Thymus (tissue), 11 donors: Measurements from ENCODE around the gene ESRRB. TPM values are rescaled to one million over a fixed set of nuclear protein-coding genes. Genes with fewer than 3 reads are reported as not detected.

Source experiments
- DNase-seq, 9 donors: peaks; one replicate each; pipeline ENCODE4 v3.0.0-alpha.2; 2013; ENCODE audit warnings: low spot score in 9 of 9, low read depth in 6 of 9, missing footprints in 1 of 9
- H3K27ac ChIP-seq, 2 donors: one replicate each; pipeline ENCODE4 v1.5.1; 2013; ENCODE audit warnings: control low read depth in 1 of 2, low read depth in 1 of 2, low read length in 1 of 2, mild to moderate bottlenecking in 1 of 2, moderate library complexity in 1 of 2
- H3K27me3 ChIP-seq, 2 donors: one replicate each; pipeline ENCODE4 v1.5.1; 2013; ENCODE audit warnings: low read length in 1 of 2; ENCODE audit not compliant: control insufficient read depth in 2 of 2, insufficient read depth in 1 of 2
- H3K36me3 ChIP-seq, 2 donors: one replicate each; pipeline ENCODE4 v1.5.1; 2013; ENCODE audit warnings: low read length in 1 of 2, mild to moderate bottlenecking in 1 of 2, moderate library complexity in 1 of 2; ENCODE audit not compliant: control insufficient read depth in 2 of 2, insufficient read depth in 2 of 2
- H3K4me1 ChIP-seq, 2 donors: one replicate each; pipeline ENCODE4 v1.5.1; 2013; ENCODE audit warnings: low read length in 2 of 2; ENCODE audit not compliant: control insufficient read depth in 2 of 2, insufficient read depth in 2 of 2
- H3K4me3 ChIP-seq, 2 donors: one replicate each; pipeline ENCODE4 v1.5.1; 2013; ENCODE audit warnings: low read length in 2 of 2, control low read depth in 1 of 2, mild to moderate bottlenecking in 1 of 2
- H3K9me3 ChIP-seq, 2 donors: one replicate each; pipeline ENCODE4 v1.5.1; 2013; ENCODE audit warnings: low read length in 1 of 2, mild to moderate bottlenecking in 1 of 2; ENCODE audit not compliant: control insufficient read depth in 2 of 2, insufficient read depth in 1 of 2
- WGBS: extraction: QIAGEN DNeasy Blood & Tissue Kit; methylation state at CpG from one replicate; pipeline ENCODE4 v1.1.7; 2013; 5-methylcytosine and 5-hydroxymethylcytosine counted together
- polyA plus RNA-seq: library from polyadenylated mRNA; stranded (reverse); fragments of 200-250 nt; gene quantifications from one replicate; pipeline ENCODE4 v1.2.3, GENCODE V29; 2013
- total RNA-seq: library from RNA; stranded (reverse); fragments of 120-200 nt; gene quantifications from one replicate; pipeline ENCODE4 v1.2.4, GENCODE V29; 2013
- donor health status: healthy.

The ESRRB gene
- total and polyA plus RNA-seq, 2 donors = 0.47 to 0.66 TPM

GRCh38 chr14:76333664-76334063 lies 42.3 kb upstream of the ESRRB start:
- Histone ChIP-seq H3K27me3 (peaks cover 24 to 35% of the 10 kb centered on the region in 2 donors), H3K4me1 (no peaks in the 10 kb centered on the region), H3K36me3 (no peaks in the 10 kb centered on the region), H3K27ac (no peak overlapping the region), H3K9me3 (no peaks in the 10 kb centered on the region), H3K4me3 (no peak overlapping the region)
- 90% methylated on average over 6 of the region's 6 CpGs for WGBS
- no peak for DNase-seq

- Histone ChIP-seq H3K9me3 (no peaks in the 10 kb centered on the region), H3K27me3 (peaks cover 19 to 29% of the 10 kb centered on the region in 2 donors), H3K36me3 (no peaks in the 10 kb centered on the region), H3K4me1 (no peaks in the 10 kb centered on the region), H3K4me3 (no peak overlapping the region), H3K27ac (no peak overlapping the region)
- DNase-seq = no peak
- WGBS = 87% methylated on average over 11 of the region's 11 CpGs
These were observed 41.6 kb upstream of the ESRRB start for GRCh38 chr14:76334316-76334715.

- H3K9me3 ChIP-seq = no peaks in the 10 kb centered on the region
- DNase-seq = no peak
- no peak overlapping the region for H3K4me3 ChIP-seq
- no peaks in the 10 kb centered on the region for H3K4me1 ChIP-seq
- no peak overlapping the region for H3K27ac ChIP-seq
- H3K36me3 ChIP-seq = no peaks in the 10 kb centered on the region
- WGBS = 97% methylated on average over 8 of the region's 8 CpGs
- H3K27me3 ChIP-seq = peaks cover 2 to 3% of the 10 kb centered on the region in 2 donors
These were observed 39.1 kb upstream of the ESRRB start for GRCh38 chr14:76336876-76337275.

- WGBS = 56% methylated on average over 16 of the region's 16 CpGs
- no peaks in the 10 kb centered on the region for H3K4me1 ChIP-seq
- no peaks in the 10 kb centered on the region for H3K36me3 ChIP-seq
- H3K9me3 ChIP-seq = no peaks in the 10 kb centered on the region
- H3K27me3 ChIP-seq = no peaks in the 10 kb centered on the region
- no peak for DNase-seq
- H3K4me3 ChIP-seq = no peak overlapping the region
- no peak overlapping the region for H3K27ac ChIP-seq
These were observed 38.0 kb upstream of the ESRRB start for GRCh38 chr14:76337635-76338545.

- WGBS = 88% methylated on average over 24 of the region's 24 CpGs
- Histone ChIP-seq H3K27ac (no peak overlapping the region), H3K36me3 (no peaks in the 10 kb centered on the region), H3K4me1 (no peaks in the 10 kb centered on the region), H3K27me3 (no peaks in the 10 kb centered on the region), H3K4me3 (no peak overlapping the region), H3K9me3 (no peaks in the 10 kb centered on the region)
- no peak for DNase-seq
These were observed 36.0 kb upstream of the ESRRB start for GRCh38 chr14:76339728-76340615.

- no peak for DNase-seq
- no peak overlapping the region for H3K4me3 ChIP-seq
- no peaks in the 10 kb centered on the region for H3K4me1 ChIP-seq
- no peaks in the 10 kb centered on the region for H3K9me3 ChIP-seq
- H3K36me3 ChIP-seq = no peaks in the 10 kb centered on the region
- 86% methylated on average over 4 of the region's 4 CpGs for WGBS
- peaks cover 0 to 2% of the 10 kb centered on the region in 2 donors for H3K27me3 ChIP-seq
- no peak overlapping the region for H3K27ac ChIP-seq
These were observed 32.6 kb upstream of the ESRRB start for GRCh38 chr14:76343386-76343785.

- DNase-seq = no peak
- no peak overlapping the region for H3K27ac ChIP-seq
- no peak overlapping the region for H3K4me3 ChIP-seq
- H3K36me3 ChIP-seq = no peaks in the 10 kb centered on the region
- H3K27me3 ChIP-seq = peaks cover 0 to 8% of the 10 kb centered on the region in 2 donors
- no peaks in the 10 kb centered on the region for H3K4me1 ChIP-seq
- H3K9me3 ChIP-seq = no peaks in the 10 kb centered on the region
- 75% methylated on average over 8 of the region's 8 CpGs for WGBS
These were observed 29.4 kb upstream of the ESRRB start for GRCh38 chr14:76346391-76347160.

GRCh38 chr14:76348898-76349297 lies 27.0 kb upstream of the ESRRB start:
- no peak for DNase-seq
- Histone ChIP-seq H3K4me1 (no peaks in the 10 kb centered on the region), H3K27ac (no peak overlapping the region), H3K27me3 (peaks cover 0 to 26% of the 10 kb centered on the region in 2 donors), H3K9me3 (no peaks in the 10 kb centered on the region), H3K36me3 (no peaks in the 10 kb centered on the region), H3K4me3 (no peak overlapping the region)
- 70% methylated on average over 8 of the region's 8 CpGs for WGBS
